WERI-Rb-1 (cell line): Measurements from ENCODE around the gene IWS1.

Source experiments
- DNase-seq: peaks from one replicate; pipeline ENCODE4 v3.0.0-alpha.2; 2020
- H3K27ac ChIP-seq: fragments of 250-450 bp; sonication (Bioruptor Pico); 2 replicates; pipeline ENCODE4 v1.5.1; 2020; ENCODE audit warnings: mild to moderate bottlenecking, moderate library complexity
- H3K27me3 ChIP-seq: fragments of 250-450 bp; sonication (Bioruptor Pico); 2 replicates; pipeline ENCODE4 v1.5.1; 2021; ENCODE audit warnings: mild to moderate bottlenecking, low read depth, moderate library complexity; ENCODE audit not compliant: insufficient read depth, severe bottlenecking
- H3K36me3 ChIP-seq: fragments of 250-450 bp; sonication (Bioruptor Pico); 2 replicates; pipeline ENCODE4 v1.5.1; 2020; ENCODE audit warnings: mild to moderate bottlenecking, moderate library complexity
- H3K4me3 ChIP-seq: 2 replicates; pipeline ENCODE4 v1.5.1; 2011; ENCODE audit warnings: low read depth, mild to moderate bottlenecking, control low read depth, low read length
- H3K9me3 ChIP-seq: fragments of 250-450 bp; sonication (Bioruptor Pico); 2 replicates; pipeline ENCODE4 v1.5.1; 2021; ENCODE audit warnings: mild to moderate bottlenecking, moderate library complexity; ENCODE audit not compliant: severe bottlenecking
- TF ChIP-seq, protein P1 (sequence below): IDR thresholded peaks from 2 replicates; pipeline ENCODE4 v1.5.1; 2011; ENCODE audit warnings: low read depth, mild to moderate bottlenecking, control low read depth, inconsistent platforms, low read length

The IWS1 gene

DNA sequence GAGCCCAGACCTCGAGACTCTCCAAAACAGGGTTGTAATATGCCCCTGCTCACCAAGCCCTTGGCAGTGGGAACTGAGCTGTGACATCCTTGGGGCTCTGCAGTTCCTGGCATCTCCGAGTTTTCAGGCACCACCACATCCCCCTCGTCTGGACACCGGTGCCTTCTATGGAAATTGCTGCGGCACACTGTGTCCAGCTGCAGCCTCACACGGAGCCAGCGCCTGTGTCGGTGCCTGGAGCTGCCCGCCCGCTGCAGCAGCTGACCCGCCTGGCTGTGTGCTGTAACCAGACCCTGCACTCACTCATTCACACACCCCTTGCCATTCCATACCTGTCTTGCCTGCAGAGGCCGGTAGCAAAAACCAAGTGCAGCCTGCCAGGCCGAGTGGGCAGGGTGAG lies 11.8 kb downstream of the IWS1 start:
- Histone ChIP-seq H3K27ac (no peak overlapping the region), H3K36me3 (peaks cover 56% of the 10 kb centered on the region), H3K4me3 (no peak overlapping the region), H3K9me3 (no peaks in the 10 kb centered on the region), H3K27me3 (no peaks in the 10 kb centered on the region)
- no peak for DNase-seq
- TF ChIP-seq, protein P1, sequence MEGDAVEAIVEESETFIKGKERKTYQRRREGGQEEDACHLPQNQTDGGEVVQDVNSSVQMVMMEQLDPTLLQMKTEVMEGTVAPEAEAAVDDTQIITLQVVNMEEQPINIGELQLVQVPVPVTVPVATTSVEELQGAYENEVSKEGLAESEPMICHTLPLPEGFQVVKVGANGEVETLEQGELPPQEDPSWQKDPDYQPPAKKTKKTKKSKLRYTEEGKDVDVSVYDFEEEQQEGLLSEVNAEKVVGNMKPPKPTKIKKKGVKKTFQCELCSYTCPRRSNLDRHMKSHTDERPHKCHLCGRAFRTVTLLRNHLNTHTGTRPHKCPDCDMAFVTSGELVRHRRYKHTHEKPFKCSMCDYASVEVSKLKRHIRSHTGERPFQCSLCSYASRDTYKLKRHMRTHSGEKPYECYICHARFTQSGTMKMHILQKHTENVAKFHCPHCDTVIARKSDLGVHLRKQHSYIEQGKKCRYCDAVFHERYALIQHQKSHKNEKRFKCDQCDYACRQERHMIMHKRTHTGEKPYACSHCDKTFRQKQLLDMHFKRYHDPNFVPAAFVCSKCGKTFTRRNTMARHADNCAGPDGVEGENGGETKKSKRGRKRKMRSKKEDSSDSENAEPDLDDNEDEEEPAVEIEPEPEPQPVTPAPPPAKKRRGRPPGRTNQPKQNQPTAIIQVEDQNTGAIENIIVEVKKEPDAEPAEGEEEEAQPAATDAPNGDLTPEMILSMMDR, result no peak

DNA sequence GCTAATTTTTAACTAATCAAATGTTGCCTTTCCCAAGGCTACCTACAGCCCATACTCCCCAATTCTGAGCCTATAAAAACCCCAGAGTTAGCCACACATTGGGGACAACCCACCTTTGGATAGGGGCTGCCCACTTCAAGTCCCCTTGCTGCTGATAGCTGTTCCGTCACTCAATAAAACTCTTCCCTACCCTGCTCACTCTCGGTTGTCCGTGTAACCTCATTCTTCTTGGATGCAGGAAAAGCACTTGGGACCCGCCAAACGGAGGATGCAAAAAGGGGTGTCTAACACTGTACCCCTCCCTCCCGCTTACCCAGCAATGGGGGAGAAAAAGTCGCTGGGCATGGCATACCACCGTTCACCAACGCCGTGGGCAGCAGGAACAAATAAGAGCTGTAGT lies 12.2 kb downstream of the IWS1 start:
- H3K9me3 ChIP-seq, result no peaks in the 10 kb centered on the region
- no peak for DNase-seq
- H3K36me3 ChIP-seq, result peaks cover 52% of the 10 kb centered on the region
- H3K4me3 ChIP-seq, result no peak overlapping the region
- H3K27ac ChIP-seq, result no peak overlapping the region
- H3K27me3 ChIP-seq, result no peaks in the 10 kb centered on the region
- TF ChIP-seq, protein P1, result no peak

DNA sequence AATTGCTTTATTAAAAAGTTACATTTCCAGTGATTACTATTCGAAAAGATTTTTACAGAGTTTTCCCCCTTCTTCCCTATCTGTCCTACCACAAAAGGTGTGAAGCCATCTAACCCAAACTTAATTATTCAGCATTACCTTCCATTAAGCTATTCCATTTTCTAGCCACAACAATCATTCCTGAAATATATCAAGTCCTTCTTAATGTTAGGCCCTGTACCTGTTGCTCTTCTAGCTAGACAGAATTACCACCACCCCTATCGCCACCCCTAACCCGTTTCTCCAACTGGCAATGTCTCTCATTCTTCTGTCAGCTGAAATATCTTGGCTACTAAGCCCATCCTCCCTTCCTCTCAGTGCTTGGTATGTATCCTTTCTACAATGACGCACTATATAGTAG lies 13.9 kb downstream of the IWS1 start:
- H3K27me3 ChIP-seq, result no peaks in the 10 kb centered on the region
- DNase-seq, result no peak
- TF ChIP-seq, protein P1, result no peak
- no peak overlapping the region for H3K27ac ChIP-seq
- no peaks in the 10 kb centered on the region for H3K9me3 ChIP-seq
- no peak overlapping the region for H3K4me3 ChIP-seq
- peaks cover 41% of the 10 kb centered on the region for H3K36me3 ChIP-seq

DNA sequence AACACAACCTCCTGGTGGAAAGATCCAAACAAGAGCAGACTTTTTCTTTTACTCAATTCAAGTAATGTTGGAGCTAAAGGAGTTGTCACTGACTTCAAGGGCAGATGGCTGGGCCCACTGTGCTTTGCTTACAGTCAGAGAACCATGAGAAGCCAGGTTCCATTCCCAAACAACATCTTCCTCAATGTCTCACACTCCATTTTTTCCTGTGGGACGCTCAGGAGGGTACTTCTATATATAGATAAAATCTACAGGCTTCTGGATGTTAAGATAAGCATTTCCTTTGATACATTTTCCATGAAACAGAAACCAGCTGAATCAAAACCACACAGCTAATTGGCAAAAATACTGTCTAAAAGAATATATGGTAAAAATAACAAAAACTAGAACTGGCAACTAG lies 14.4 kb downstream of the IWS1 start:
- DNase-seq, result no peak
- Histone ChIP-seq H3K27me3 (no peaks in the 10 kb centered on the region), H3K4me3 (no peak overlapping the region), H3K36me3 (peaks cover 41% of the 10 kb centered on the region), H3K9me3 (no peaks in the 10 kb centered on the region), H3K27ac (no peak overlapping the region)
- TF ChIP-seq, protein P1, result no peak

DNA sequence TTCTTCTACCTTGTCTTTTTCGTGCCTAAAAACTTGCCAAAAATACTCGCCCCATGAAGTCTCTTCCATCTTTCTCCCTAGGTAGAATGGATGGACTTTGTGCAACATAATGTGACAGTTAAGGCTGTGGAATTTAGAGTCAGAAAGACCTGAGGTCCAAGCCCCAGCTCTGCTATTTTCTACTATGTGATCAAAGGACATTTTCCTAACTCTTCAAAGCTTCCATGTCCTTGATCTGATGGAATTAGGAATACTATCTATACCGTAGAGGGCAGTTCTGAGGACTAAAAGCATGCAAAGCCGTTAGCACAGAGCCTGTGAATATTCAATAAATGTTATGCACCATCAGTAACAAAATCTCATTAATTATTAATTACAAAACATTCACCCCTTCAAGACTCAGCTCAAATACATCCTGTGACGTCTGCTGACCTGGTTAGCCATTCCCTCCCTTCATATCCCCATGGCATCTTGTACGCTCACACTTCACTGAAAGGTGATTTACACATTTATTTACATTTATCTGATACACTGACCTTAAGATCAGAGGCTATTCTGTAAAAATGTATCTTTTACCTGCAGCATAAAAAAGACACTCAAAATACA lies 15.1 kb downstream of the IWS1 start:
- TF ChIP-seq, protein P1, result no peak
- no peak for DNase-seq
- Histone ChIP-seq H3K9me3 (no peaks in the 10 kb centered on the region), H3K4me3 (no peak overlapping the region), H3K27ac (no peak overlapping the region), H3K27me3 (no peaks in the 10 kb centered on the region), H3K36me3 (peaks cover 35% of the 10 kb centered on the region)

DNA sequence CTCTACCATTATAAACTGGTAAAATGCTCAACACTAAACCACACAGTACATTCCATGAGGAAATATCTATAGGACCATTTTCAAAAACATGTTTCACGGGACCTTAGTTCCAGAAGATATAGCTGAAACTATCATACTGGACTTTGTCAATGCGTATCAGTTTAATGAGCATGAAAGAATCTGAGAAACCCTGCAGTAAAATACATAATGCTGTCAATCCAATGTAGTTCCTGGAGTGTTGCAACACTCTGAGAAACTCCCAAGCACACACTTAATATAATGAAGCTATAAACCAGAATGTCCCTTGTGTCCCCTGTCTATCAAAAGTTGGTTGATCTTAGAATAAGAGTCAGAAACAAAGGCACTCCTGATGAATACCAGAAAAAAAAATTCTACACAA lies 16.2 kb downstream of the IWS1 start:
- TF ChIP-seq, protein P1, result no peak
- H3K9me3 ChIP-seq, result no peaks in the 10 kb centered on the region
- no peak for DNase-seq
- no peaks in the 10 kb centered on the region for H3K27me3 ChIP-seq
- H3K27ac ChIP-seq, result no peak overlapping the region
- H3K36me3 ChIP-seq, result peaks cover 35% of the 10 kb centered on the region
- no peak overlapping the region for H3K4me3 ChIP-seq
